SW 1271 (cell line): Measurements from ENCODE around the gene LRRC23.

ENCODE experiments used
- DNase-seq, 2 experiments: peaks; one replicate each; lab custom pipeline; 2025; lab: John Stamatoyannopoulos, UW

The LRRC23 gene

DNA sequence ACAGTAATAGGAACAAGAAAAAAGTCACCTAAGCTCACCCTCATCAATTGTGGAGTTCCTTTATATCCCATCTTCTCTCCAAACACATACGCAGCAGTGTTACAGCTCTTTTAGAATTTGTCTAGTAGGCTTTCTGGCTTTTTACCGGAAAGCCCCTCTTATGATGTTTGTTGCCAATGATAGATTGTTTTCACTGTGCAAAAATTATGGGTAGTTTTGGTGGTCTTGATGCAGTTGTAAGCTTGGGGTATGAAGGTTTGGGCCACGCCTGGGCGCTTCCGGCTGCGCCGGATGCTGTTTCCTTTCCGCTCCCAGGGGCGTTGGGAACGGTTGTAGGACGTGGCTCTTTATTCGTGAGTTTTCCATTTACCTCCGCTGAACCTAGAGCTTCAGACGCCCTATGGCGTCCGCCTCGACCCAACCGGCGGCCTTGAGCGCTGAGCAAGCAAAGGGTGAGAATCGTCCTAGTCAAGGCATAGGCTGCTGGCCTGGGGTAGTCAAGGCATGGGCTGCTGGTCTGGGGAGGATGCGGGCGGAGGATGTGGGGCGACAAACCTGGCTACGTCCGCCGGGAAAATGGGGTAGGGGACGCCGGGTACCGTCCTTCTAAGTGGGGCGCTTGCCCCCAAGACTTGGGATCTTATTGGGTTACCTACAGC is 39.2 kb downstream of the LRRC23 start, which contains the start of the genes C12orf57 and RNU7-1:
Gene C12orf57 (plus strand): TSS at position 301 of the 659 bp plus-strand sequence. CDS start 100 bp downstream, at position 401.
Gene RNU7-1 (plus strand): TSS at position 95 of the 659 bp plus-strand sequence.
- peak; percentile 82 to 92 for DNase-seq

DNA sequence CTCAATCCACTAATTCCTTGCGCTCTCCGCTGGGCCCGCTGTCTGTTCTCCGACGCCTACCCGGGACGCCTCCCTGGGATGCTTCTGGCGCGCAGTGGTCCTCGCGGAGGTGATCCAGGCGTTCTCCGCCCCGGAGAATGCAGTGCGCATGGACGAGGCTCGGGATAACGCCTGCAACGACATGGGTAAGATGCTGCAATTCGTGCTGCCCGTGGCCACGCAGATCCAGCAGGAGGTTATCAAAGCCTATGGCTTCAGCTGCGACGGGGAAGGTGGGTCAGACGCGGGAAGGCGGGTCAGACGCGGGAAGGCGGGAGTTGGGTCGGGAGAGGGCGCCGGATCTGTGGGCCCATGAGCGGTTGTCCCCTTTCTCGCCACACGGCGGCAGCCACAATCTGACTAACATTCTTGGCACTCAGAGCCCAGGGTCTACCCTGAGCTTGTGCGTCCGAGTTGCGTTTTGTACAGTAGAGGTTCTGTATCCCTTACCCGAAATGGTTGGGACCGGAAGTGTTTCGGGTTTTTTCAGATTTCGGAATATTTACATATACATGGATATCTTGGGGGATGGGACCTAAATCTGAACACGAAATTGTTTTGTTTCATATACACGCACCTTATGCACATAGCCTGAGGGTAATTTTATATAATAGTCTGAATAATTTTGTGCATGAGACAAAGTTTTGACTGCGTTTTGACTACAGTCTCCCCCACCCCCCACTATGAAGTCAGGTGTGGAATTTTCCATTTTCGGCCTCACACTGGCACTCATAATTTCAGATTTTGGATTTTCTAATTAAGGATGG is 40.0 kb downstream of the LRRC23 start:
- DNase-seq: peak; percentile 86 to 95

DNA sequence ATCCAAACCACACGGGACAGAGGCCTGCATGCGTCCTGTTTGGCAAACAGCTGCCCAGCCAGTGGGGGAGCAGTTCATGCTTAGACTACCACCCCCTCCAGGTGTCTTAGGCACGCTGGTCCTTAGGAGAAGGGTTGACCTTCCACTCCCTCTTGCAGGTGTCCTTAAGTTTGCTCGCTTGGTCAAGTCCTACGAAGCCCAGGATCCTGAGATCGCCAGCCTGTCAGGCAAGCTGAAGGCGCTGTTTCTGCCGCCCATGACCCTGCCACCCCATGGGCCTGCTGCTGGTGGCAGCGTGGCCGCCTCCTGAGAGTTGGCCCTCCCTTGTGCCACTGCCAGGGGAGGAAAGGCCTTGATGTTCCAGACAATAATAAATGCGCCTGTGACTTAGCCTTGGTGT is 41.0 kb downstream of the LRRC23 start:
- no peak for DNase-seq

DNA sequence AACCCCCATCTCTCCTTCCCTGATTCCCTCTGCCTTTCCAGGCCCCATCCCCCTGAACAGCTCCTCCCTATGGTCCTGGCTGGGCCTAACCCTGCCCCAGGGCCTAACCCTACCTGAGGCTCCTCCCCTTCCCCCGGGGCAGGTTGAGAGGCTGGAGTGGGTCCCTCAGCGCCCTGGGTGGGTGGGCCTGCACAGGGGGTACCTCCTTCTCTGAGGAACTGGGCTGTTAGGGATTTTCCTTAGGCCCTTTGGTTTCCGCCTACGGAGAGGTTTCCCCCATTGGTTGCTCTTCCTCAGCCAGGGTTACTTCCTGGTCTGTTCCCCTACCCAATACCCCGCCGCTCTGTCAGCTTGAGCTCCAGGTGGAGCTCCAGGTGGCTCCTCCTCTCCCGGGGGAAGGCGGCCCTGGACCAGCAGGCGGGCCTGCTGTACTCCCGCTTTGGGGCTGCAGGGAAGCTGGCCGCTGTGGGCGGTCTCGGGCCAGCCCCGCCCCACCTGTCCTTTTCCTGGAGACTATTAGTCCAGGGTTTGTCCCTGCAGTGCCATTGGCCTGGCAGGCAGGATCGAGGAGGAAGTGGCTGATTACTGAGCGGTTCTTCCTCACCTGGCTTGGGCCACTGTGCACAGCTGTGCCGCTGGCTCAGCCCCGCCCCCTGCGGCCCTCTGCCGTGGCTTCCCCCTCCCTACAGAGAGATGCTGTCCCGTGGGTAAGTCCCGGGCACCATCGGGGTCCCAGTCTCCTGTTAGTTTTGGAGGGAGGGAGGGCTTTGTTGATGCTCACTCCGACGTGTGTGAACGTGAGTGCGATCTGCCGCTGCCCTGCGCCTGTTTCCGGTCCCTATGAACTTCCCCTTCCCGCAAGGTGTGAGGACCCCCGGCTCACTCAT is 41.7 kb downstream of the LRRC23 start:
- DNase-seq: no peak

DNA sequence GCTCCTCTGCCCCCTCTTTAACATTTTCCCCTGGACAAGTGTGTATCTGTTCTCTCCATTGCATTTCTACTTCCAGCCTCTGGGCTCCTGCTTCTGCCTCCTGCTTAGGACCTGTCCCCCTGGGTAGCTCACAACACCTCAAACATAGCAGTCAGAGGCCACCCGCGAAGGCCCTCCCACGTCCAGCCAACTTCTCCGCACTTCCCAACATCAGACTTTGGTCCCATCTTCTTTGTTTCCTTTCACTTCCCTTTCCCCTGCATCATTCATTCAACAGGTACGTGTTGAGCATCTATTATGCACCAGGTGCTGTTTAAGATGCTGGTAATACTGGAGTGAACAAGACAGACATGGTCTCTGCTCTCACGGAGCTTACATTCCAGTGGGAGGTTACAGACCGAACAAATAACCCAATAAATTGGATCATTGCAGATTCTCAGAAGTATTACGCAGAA is 42.3 kb downstream of the LRRC23 start:
- no peak for DNase-seq

DNA sequence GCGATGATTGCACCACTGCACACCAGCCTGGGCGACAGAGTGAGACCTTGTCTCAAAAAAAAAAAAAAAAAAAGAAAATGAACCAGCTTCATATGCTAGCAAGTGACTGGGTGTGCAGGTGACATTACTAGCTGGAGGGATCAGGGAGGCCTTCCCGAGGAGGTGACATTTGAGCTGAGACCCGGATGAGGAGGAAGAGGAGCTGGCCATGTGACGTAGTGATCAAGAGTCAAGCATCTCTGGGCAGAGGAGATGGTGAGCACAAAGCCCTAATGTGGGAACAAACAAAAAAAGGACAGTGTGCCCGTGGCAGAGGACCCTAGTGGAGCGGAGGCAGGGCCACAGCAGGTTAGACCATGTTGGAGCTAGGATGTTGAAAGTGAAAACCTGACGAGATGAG is 43.0 kb downstream of the LRRC23 start:
- DNase-seq: no peak

DNA sequence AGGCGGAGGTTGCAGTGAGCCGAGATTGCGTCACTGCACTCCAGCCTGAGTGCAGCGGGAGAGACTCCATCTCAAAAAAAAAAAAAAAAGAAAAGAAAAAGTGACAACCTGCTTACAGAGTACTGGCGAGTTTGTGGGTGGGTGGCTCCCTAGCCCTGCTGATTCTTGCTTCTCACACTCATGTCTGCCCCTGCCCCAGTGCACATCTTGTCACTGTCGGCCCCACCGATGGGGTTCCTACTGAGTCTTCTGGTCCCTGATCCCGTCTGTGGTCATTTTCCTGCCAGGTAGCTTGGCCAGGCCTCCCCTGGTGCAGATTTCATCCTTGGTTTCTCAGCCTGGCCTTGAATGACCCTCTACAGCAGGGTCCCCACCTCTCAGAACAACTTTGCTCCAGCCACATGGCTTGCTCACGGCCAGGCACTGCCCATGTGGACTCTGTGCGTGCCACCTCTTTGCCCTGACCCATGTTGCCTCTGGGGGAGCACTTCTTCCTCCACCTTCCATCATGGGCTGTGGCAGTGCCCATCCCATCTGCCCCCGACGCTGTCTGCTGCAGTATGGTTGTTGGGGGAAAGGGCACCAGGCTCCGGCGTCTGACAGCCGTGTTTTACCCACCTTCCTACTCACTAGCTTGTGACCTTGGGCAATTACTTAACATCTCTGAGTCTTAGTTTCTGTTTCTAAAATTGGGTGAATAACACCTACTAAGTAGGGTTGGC is 44.4 kb downstream of the LRRC23 start:
- DNase-seq: no peak

DNA sequence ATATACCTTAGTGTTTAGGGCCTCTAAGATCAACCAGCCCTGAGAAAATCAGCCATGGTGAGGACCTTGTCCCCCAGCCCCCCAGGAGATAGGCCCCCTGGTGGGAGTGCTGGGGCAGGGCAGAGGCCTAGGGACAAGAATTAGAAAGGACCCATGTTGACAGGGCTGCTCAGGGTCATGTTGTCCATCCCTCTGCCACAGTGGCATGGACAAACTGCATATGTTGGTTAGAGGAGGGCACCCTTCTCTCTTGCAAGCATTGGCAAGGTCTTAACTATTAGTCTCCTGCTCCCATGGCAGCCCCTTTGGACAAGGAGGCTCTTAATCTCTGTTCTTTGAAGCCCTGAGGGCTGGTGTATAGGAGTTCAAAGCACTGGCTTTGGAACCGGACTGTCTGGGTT is 45.8 kb downstream of the LRRC23 start:
- no peak for DNase-seq

DNA sequence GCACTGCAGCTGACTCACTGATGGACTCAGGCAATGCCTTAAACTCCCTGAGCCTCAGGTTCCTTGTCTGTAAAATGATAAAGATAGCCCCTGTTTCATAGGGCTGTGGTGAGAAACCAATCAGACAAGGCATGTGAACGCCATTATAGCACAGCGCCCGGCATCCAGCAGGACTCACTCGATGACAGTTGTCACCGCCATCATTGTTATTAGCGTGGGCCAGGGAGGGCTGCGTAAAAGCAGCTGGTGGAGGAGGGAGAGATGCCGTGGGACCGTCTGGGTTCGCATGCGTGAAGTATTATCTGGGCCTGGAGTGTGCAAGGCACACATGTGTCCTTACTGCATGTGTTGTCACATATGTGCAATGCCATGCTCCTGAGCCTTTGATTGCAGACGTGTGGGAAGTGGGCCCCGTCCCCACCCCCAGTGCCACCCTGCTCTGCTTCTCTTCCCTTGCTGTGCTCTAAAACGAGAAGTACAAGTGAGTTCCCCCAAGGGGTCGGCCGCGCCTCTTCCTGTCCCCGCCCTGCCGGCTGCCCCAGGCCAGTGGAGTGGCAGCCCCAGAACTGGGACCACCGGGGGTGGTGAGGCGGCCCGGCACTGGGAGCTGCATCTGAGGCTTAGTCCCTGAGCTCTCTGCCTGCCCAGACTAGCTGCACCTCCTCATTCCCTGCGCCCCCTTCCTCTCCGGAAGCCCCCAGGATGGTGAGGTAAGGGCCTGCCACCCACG is 46.4 kb downstream of the LRRC23 start, which contains the start of gene PTPN6:
Gene PTPN6 (plus strand): TSS at position 546 of the 730 bp plus-strand sequence. CDS start 157 bp downstream, at position 703.
- DNase-seq: no peak

DNA sequence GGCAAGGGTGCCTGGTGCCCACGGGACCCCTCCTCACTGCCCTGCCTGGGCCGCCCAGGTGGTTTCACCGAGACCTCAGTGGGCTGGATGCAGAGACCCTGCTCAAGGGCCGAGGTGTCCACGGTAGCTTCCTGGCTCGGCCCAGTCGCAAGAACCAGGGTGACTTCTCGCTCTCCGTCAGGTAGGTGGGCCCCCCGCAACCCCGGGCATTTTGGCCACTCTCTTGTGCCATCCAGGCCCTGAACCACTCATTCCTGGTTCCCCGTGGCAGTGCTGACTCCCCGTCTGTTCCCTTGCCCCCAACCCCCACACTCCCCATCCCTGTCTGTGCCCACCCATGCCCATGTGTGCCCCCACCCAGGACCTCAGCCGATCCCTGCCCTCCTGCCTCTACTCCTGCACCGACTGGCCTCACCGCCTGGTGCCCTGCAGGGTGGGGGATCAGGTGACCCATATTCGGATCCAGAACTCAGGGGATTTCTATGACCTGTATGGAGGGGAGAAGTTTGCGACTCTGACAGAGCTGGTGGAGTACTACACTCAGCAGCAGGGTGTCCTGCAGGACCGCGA is 47.0 kb downstream of the LRRC23 start:
- DNase-seq: no peak

DNA sequence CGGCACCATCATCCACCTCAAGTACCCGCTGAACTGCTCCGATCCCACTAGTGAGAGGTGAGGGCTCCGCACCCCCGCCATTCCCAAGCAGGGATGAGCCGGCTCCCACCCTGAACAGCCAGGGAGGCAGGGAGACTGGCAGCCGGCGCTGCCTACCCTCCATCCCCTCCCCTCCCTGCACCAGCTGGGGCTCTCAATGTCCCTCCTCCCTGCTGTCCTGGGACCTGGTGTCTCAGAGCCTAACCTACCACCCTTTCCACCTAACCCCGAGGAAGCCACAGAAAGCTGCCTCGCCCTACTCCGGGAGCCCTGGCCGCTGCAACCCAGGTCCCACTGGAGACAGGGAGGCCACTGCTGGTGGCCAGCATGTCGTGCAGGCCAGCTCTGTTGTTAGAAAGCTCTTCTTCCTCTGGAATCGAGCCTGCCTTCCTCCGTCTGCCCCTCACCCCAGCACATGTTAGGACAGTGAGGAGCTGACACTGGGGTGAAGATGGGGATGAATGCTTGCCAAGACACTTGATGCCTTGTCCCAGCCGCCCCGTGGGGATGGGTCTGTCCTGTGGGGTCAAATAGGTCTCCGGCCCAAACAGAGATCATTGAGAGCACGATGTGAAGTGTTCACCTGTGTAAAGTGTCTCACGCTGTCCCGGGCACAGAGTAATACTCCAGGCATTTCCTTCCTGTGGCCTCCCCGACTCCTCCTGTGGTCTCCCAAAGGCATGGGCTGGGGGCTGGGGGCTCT is 47.7 kb downstream of the LRRC23 start:
- no peak for DNase-seq

DNA sequence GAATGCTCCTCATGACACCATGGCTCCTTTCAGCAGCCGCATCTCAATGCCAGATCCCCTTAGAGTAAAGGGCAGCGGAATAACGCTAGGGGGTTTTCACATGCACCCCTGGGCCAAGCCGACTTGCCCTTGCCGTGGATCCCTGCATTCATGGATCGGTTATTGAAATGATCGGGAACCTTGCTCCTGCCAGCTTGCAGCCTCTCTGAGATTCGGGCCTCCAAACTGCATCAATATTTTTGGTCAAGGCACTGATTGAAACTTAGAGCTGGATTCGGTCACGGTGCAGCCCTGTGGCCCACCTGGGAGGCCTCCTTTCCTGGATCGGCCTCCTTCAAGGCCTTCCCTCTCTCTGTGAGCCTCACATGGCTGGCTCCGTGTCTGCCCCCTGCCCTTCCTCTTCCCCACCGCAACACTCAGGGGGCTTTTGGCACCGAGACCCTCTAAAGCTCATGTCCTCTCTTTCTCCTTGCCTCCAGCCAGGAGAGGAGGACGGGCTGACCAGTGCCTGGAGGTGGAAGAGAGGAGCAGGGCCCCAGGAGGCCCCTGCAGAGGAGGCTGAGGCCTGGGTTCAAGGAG is 48.3 kb downstream of the LRRC23 start:
- DNase-seq: no peak

DNA sequence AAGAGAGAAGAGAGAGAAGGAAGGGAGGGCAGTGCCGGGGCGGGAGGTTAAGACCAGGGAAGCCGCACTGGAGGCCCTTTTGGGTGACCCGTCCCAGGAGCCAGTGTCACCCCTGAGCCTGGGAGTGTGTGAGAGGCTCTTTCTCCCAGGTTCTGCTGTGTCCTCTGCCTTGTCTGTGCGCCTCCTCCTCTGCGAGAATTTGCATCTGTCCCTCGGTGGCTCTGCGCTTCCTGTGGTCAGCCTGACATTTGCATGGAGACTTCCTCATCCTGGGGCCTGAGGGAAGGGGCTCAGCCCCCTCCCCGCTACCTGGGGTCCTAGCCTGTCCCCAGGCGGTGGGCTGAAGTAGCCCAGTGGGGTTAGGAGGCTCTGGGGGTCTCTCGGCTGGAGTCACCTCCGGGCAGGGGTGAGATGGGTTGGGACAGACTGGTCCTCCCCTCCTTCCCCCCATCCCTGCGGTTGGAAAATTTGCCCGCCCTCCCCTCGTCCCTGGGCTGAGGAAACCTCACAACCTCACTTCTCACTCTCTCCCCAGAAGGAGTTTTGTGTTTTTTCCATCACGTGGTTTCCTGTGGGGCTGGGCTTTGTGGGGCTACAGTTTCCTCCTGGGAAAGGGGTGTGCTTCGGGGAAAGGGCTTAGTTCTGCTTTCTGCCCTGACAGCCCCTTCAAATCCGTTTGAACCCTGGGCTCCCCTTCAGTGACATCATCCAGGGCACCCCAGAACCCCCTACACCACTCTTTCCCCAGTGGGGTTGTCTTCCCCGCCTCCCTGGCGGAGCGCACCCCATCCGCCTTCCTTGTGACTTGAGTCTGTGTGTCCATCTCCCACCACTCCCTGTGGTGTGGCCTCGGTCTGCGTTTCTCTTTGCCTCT is 49.1 kb downstream of the LRRC23 start:
- no peak for DNase-seq

DNA sequence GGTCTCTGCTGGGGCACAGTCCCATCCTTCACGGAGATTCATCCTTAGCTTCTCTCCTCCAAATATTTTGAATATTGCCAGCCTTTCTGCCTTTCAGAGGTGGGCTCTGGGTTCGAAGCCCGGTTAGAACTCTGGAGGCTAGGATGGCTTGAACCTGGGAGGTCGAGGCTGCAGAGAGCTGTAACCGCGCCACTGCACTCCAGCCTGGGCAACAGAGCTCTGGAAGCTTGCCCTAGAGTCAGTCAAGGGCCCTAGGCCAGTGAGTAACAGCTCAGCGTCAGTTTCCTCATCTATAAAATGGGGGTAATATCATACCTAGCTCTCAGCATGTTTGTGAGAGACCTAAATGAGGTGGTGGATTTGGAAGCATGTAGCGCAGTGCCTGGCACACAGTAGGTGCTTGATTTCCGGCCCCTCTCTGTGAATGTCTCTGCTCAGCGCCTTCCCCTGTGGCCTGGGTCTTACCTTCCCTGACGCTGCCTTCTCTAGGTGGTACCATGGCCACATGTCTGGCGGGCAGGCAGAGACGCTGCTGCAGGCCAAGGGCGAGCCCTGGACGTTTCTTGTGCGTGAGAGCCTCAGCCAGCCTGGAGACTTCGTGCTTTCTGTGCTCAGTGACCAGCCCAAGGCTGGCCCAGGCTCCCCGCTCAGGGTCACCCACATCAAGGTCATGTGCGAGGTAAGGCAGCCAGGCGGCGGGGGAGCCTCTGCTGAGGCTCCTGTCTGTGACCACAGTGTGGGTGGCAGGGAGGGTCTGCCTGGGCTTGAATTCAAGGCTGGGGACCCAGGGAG is 49.9 kb downstream of the LRRC23 start:
- no peak for DNase-seq

DNA sequence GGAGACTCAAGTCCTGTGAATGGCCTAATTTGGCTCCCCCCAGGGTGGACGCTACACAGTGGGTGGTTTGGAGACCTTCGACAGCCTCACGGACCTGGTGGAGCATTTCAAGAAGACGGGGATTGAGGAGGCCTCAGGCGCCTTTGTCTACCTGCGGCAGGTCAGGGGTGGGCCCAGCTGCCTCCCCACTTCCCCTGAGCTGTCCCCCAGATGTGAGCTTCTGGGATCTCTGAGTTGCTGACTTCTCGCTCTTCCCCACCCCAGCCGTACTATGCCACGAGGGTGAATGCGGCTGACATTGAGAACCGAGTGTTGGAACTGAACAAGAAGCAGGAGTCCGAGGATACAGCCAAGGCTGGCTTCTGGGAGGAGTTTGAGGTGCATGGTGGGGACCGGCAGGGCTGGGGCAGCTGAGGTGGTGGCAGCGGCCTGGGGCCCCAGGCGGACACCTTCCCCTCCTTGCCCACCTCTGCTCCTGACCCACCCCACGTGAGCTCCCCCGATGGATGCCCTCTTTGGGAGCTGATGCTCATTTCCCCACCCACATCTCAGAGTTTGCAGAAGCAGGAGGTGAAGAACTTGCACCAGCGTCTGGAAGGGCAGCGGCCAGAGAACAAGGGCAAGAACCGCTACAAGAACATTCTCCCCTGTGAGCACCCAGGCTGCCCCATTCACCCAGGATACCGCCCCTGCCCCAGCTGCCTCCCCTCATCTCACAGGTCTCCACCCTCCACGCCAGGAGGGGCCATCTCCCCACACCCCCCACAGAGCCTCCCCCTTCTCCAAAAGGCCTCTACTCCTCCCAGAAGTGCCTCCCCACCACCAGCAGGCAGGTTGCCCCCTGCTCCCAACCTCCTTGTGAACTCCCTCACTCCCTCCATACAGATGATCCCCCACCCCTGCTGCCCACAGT is 50.7 kb downstream of the LRRC23 start:
- no peak for DNase-seq

DNA sequence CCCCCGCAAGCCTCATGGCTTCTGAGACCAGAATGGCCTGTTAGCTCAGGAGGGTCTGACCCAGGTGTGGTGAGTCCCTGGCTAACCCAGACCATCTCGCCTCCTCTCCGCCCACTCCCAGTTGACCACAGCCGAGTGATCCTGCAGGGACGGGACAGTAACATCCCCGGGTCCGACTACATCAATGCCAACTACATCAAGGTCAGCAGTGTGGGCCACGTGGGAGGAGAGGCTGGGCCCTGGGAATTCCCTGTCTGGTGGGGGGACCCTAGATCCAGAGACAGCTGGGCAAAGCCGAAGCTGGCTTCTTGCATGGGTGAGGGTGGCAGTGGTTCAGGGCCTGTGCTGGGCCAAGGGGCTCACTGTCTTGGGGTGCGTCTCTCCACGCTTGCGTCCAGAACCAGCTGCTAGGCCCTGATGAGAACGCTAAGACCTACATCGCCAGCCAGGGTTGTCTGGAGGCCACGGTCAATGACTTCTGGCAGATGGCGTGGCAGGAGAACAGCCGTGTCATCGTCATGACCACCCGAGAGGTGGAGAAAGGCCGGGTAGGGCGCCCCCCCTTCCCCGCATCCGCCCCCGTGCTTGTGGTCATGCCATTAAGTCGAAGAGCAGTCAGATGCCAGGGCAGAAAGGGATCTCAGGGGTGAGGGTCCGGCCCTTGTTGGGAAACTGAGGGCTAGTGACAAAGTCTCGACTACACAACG is 51.6 kb downstream of the LRRC23 start:
- DNase-seq: no peak
